Transverse colon (tissue), 4 donors: ENCODE data around the gene CELSR1. TPM values are rescaled to one million over a fixed set of nuclear protein-coding genes. Genes with fewer than 3 reads are reported as not detected.
A peak's percentile ranks its signal among the peaks of the same experiment; 100 is the strongest.

Experiments used
- DNase-seq: peaks from one replicate; pipeline ENCODE4 v3.0.0-alpha.2; 2019
- H3K27ac ChIP-seq, 4 donors: fragments of 200-600 bp; sonication (generic); 2 replicates each; pipeline ENCODE4 v1.5.1; 2016 to 2018; ENCODE audit warnings: inconsistent platforms in 4 of 4
- H3K27me3 ChIP-seq: fragments of 200-600 bp; sonication (generic); 2 replicates; pipeline ENCODE4 v1.5.1; 2017; ENCODE audit warnings: inconsistent platforms
- H3K36me3 ChIP-seq, 4 donors: fragments of 200-600 bp; sonication (generic); 2 replicates each; pipeline ENCODE4 v1.5.1; 2017 to 2019; ENCODE audit warnings: inconsistent platforms in 4 of 4
- H3K4me1 ChIP-seq, 4 donors: fragments of 200-600 bp; sonication (generic); 2 replicates each; pipeline ENCODE4 v1.5.1; 2017 to 2020; ENCODE audit warnings: inconsistent platforms in 4 of 4
- H3K4me3 ChIP-seq, 4 donors: fragments of 200-600 bp; sonication (generic); 1 replicate in 1 of 4; 2 replicates in 3 of 4; pipeline versions ENCODE4 v1.5.1 to v1.6.1; 2017 to 2019; ENCODE audit warnings: inconsistent platforms in 4 of 4
- H3K9me3 ChIP-seq, 2 donors: fragments of 200-600 bp; sonication (generic); 2 replicates each; pipeline ENCODE4 v1.5.1; 2017 to 2019; ENCODE audit warnings: inconsistent platforms in 2 of 2
- EP300 ChIP-seq: sonication (generic); formaldehyde crosslinking; IDR thresholded peaks from one replicate; pipeline ENCODE4 v1.6.1; 2017; ENCODE audit warnings: antibody characterized with exemption, low read depth
- POLR2A ChIP-seq: fragments of 450-650 bp; IDR thresholded peaks from one replicate; pipeline ENCODE4 v1.6.1; 2016; ENCODE audit warnings: antibody characterized with exemption, mild to moderate bottlenecking, moderate library complexity
- POLR2AphosphoS5 ChIP-seq, 3 donors: sonication (generic); formaldehyde crosslinking; IDR thresholded peaks; one replicate each; pipeline ENCODE4 v1.6.1; 2016; ENCODE audit warnings: antibody characterized with exemption in 3 of 3
- WGBS, 2 donors: methylation state at CpG; one replicate each; pipeline ENCODE4 v1.1.5; 2018; ENCODE audit warnings: low coverage in 1 of 2; 5-methylcytosine and 5-hydroxymethylcytosine counted together
- in situ Hi-C, 4 donors: fragments of 200-750 bp; cut with MboI; loops; one replicate each; pipeline versions ENCODE4 v1.15.0 to v1.15.1; 2017; ENCODE audit warnings: low sequenced_read_pairs in 3 of 4, low pct_ligation_motif_present in 1 of 4, low pct_unique_long_range_greater_than_20kb in 1 of 4
- intact Hi-C: fragments of 100-400 bp; cut with DNase I; formaldehyde crosslinking; loops from one replicate; pipeline ENCODE4 v1.15.1; 2023; ENCODE audit warnings: low total_unique reads
- total RNA-seq, 4 donors: library from RNA; depleted of rRNA; stranded (reverse); fragments of >200 nt; gene quantifications; one replicate each; pipeline ENCODE4 v1.1.0, GENCODE V29; 2016
- TF ChIP-seq, protein P1 (sequence below), 5 experiments: fragments of 200-600 bp in 3 of 5; fragments of 450-650 bp in 2 of 5; sonication (generic) in 3 of 5; IDR thresholded peaks; 1 replicate in 2 of 5; 2 replicates in 3 of 5; pipeline ENCODE4 v1.5.1; 2016 to 2017; ENCODE audit warnings: antibody characterized with exemption in 5 of 5, inconsistent platforms in 3 of 5, mild to moderate bottlenecking in 2 of 5, moderate library complexity in 1 of 5

The CELSR1 gene
- total RNA-seq, 4 donors from 2014 or later, result 0.96 to 2.5 (median 1.4) TPM

DNA sequence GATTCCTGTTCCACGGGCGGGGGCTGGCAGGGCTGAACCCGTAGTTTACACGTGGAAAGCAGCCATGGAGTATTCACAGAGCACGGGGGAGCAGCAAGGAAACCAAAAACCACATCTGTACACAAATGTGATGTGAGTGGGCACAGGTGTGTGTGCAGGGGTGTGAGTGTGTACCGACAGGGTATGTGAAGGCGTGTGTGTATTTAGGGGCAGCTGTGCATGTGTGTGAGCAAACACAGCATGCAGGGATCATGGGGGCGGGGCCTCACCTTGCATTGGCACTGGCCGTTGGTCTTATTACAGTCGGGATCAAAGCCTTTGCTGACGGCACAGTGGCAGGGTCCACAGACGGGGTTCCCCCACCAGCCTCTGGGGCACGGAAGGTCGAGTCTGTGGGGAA, 143.5 kb downstream of the CELSR1 start:
- H3K4me3 ChIP-seq, result no peak overlapping the region
- no peaks in the 10 kb centered on the region for H3K9me3 ChIP-seq
- H3K4me1 ChIP-seq, result no peaks in the 10 kb centered on the region
- 59 to 91% methylated on average over 5 to 14 of the region's 14 CpGs for WGBS, 2 donors
- no peaks in the 10 kb centered on the region for H3K27me3 ChIP-seq
- no peak for TF ChIP-seq POLR2AphosphoS5 (IDR thresholded peaks at IDR 0.05)
- no peak for DNase-seq
- no peaks in the 10 kb centered on the region for H3K36me3 ChIP-seq
- in situ Hi-C loops, result no loop called here
- intact Hi-C loops, result no loop called here
- H3K27ac ChIP-seq, result no peak overlapping the region

DNA sequence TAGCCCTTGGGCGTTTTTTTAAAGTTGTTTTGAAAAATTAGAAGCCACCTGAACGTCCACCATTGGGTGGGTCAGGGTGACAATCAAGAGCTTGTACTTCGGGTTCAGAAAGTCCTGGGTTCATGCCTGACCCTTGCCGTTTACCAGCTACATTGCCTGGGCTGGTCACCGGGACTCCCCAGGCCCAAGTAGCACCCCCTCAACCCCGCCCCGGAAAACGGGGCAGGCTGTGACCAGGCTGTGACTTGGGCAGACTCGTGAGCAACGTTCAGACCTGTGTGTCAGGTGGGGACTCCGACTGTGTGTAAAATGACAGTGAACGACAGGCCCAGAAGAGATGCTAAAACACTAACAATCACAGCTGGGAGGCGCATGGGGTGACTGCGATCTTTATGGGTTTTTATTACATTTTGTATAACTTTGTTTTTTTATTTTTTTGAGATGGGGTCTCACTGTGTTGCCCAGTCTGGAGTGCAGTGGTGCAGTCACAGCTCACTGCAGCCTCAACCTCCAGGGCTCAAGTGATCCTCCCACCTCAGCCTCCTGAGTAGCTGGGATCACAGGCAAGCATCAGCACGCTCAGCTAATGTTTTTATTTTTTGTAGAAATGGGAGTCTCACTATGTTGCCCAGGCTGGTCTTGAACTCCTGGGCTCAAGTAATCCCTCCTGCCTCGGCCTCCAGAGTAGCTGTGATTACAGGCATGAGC, 145.1 kb downstream of the CELSR1 start:
- H3K4me3 ChIP-seq, result no peak overlapping the region
- no peaks in the 10 kb centered on the region for H3K36me3 ChIP-seq
- no peak overlapping the region for H3K27ac ChIP-seq
- intact Hi-C loops, result no loop called here
- in situ Hi-C loops, result no loop called here
- no peak for DNase-seq
- WGBS, 2 donors, result 85 to 100% methylated on average over 4 to 16 of the region's 16 CpGs
- TF ChIP-seq POLR2AphosphoS5 (IDR thresholded peaks at IDR 0.05), result no peak
- TF ChIP-seq, protein P1, sequence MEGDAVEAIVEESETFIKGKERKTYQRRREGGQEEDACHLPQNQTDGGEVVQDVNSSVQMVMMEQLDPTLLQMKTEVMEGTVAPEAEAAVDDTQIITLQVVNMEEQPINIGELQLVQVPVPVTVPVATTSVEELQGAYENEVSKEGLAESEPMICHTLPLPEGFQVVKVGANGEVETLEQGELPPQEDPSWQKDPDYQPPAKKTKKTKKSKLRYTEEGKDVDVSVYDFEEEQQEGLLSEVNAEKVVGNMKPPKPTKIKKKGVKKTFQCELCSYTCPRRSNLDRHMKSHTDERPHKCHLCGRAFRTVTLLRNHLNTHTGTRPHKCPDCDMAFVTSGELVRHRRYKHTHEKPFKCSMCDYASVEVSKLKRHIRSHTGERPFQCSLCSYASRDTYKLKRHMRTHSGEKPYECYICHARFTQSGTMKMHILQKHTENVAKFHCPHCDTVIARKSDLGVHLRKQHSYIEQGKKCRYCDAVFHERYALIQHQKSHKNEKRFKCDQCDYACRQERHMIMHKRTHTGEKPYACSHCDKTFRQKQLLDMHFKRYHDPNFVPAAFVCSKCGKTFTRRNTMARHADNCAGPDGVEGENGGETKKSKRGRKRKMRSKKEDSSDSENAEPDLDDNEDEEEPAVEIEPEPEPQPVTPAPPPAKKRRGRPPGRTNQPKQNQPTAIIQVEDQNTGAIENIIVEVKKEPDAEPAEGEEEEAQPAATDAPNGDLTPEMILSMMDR (IDR thresholded peaks at IDR 0.05), result no peak
- TF ChIP-seq POLR2A, result no peak
- no peak for TF ChIP-seq EP300
- H3K4me1 ChIP-seq, result no peaks in the 10 kb centered on the region
- H3K9me3 ChIP-seq, result no peaks in the 10 kb centered on the region
- no peaks in the 10 kb centered on the region for H3K27me3 ChIP-seq

DNA sequence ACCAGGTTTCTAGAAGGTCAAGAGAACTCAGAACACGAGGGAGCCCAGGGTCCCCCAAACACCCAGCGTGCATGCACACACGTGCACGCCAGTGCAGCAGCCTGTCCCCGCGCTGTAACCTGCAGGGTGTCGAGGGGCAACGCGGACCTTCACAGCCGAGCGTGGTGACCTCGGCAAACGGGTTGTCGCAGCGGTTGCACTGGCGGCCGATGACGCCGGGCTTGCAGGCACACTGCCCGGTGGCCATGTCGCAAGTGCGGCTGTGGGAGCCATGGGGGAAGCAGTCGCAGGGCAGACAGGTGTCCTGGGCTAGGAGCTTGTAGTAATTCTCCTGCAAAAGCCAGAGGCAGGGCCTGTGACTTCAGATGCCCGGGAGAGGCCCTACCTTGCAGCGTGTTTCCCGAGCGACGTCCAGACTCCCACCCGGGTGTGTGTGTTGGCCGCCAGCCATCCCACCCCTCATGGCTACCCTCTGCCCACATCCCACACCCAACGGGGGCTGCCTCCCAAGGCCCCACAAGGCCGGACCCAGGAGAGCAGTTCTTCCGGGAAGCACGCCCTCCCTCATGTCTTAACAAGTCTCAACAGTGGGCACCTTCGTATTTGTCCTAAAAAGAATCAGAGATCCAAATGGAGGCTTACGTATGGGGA, 145.8 kb downstream of the CELSR1 start:
- 92% methylated on average over 36 of the region's 36 CpGs; no CpG with 5 or more reads in 1 of the 2 donors for WGBS, 2 donors
- no peak overlapping the region for H3K27ac ChIP-seq

GRCh38 chr22:46390652-46391301, 146.6 kb downstream of the CELSR1 start:
- H3K36me3 ChIP-seq, result no peaks in the 10 kb centered on the region
- H3K4me1 ChIP-seq, result no peaks in the 10 kb centered on the region
- no peak overlapping the region for H3K4me3 ChIP-seq
- intact Hi-C loops, result no loop called here
- no peak overlapping the region for H3K27ac ChIP-seq
- DNase-seq, result peak; percentile 45
- no peaks in the 10 kb centered on the region for H3K9me3 ChIP-seq
- 75% methylated on average over 32 of the region's 32 CpGs; no CpG with 5 or more reads in 1 of the 2 donors for WGBS, 2 donors
- TF ChIP-seq POLR2AphosphoS5 (IDR thresholded peaks at IDR 0.05), result no peak
- TF ChIP-seq, protein P1 (IDR thresholded peaks at IDR 0.05), result peak; percentile 16 to 50 (median 39)
- no peaks in the 10 kb centered on the region for H3K27me3 ChIP-seq
- in situ Hi-C loops, result no loop called here

More for the DNA sequence above, 145.8 kb downstream of the CELSR1 start:
- no peak for TF ChIP-seq EP300
- in situ Hi-C loops, result no loop called here
- no peaks in the 10 kb centered on the region for H3K9me3 ChIP-seq
- no peak overlapping the region for H3K4me3 ChIP-seq
- DNase-seq, result no peak
- no peaks in the 10 kb centered on the region for H3K36me3 ChIP-seq
- intact Hi-C loops, result no loop called here
- H3K4me1 ChIP-seq, result no peaks in the 10 kb centered on the region
- H3K27me3 ChIP-seq, result no peaks in the 10 kb centered on the region

DNA sequence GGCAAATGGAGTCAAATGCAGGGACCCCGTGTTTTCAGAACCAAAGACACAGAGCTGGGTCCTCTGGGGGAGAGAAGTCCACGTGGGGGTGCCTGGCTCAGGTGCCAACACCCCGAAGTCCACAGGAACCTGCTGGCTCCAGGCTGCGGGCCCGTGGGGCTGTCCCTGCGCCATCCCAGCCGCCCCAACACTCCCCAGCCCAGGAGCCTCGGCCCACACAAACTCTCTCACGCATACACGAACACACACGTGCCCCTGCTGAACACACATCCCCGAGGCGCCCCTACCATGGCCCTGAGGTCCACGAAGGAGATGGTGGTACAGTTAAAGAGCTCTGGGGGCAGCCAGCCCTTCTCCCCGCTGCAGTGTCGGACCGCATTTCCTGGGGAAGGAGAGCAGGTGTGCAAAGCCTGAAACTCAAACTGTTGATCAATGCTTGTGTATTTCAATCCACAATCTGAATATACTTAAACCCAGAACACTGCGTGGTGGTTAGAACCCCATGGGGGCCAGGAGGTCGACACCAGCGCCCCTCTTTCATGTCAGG, 147.2 kb downstream of the CELSR1 start:
- DNase-seq, result no peak
- H3K4me3 ChIP-seq, result no peak overlapping the region
- no peak overlapping the region for H3K27ac ChIP-seq
- in situ Hi-C loops (no loop called here), intact Hi-C loops (no loop called here)
- WGBS, 2 donors, result 83 to 90% methylated on average over 3 to 20 of the region's 20 CpGs
- no peaks in the 10 kb centered on the region for H3K36me3 ChIP-seq
- H3K4me1 ChIP-seq, result no peaks in the 10 kb centered on the region
- H3K27me3 ChIP-seq, result no peaks in the 10 kb centered on the region
- H3K9me3 ChIP-seq, result no peaks in the 10 kb centered on the region
- TF ChIP-seq POLR2A, result no peak
- TF ChIP-seq EP300, result no peak
- no peak for TF ChIP-seq POLR2AphosphoS5 (IDR thresholded peaks at IDR 0.05)
- TF ChIP-seq, protein P1 (IDR thresholded peaks at IDR 0.05), result no peak
